Neuronal stem cell (in vitro differentiated cells): Measurements from ENCODE around the gene PLD1.

Experiments used
- DNase-seq: peaks from one replicate; pipeline ENCODE4 v3.0.0-alpha.2; 2013; ENCODE audit warnings: low spot score
- H2AFZ ChIP-seq: one replicate; pipeline ENCODE4 v1.6.1; 2013; ENCODE audit warnings: mild to moderate bottlenecking, low read length, inconsistent platforms
- H2AK5ac ChIP-seq: 2 replicates; pipeline ENCODE4 v1.6.1; 2013; ENCODE audit warnings: low read depth, mild to moderate bottlenecking, inconsistent platforms, low read length, moderate library complexity, mixed read lengths
- H2BK120ac ChIP-seq: 2 replicates; pipeline ENCODE4 v1.6.1; 2013; ENCODE audit warnings: low read depth, mild to moderate bottlenecking, inconsistent platforms, low read length, moderate library complexity, mixed read lengths
- H2BK12ac ChIP-seq: one replicate; pipeline ENCODE4 v1.6.1; 2013; ENCODE audit warnings: low read length, inconsistent platforms
- H2BK15ac ChIP-seq: 2 replicates; pipeline ENCODE4 v1.6.1; 2013; ENCODE audit warnings: mild to moderate bottlenecking, low read length, inconsistent platforms, mixed read lengths
- H2BK5ac ChIP-seq: one replicate; pipeline ENCODE4 v1.6.1; 2013; ENCODE audit warnings: inconsistent platforms, mild to moderate bottlenecking, low read length, moderate library complexity
- H3K14ac ChIP-seq: one replicate; pipeline ENCODE4 v1.6.1; 2013; ENCODE audit warnings: low read length, inconsistent platforms
- H3K18ac ChIP-seq: 2 replicates; pipeline ENCODE4 v1.6.1; 2013; ENCODE audit warnings: low read length, inconsistent platforms
- H3K23ac ChIP-seq: 2 replicates; pipeline ENCODE4 v1.6.1; 2013; ENCODE audit warnings: low read depth, mild to moderate bottlenecking, mixed read lengths, low read length, inconsistent platforms; ENCODE audit not compliant: poor library complexity
- H3K27ac ChIP-seq: replicated peaks from 3 replicates; pipeline ENCODE4 v1.5.1; 2013; ENCODE audit warnings: low read length, inconsistent platforms
- H3K27me3 ChIP-seq, 3 experiments: 2 replicates each; pipeline ENCODE4 v1.6.1; 2013; ENCODE audit warnings: low read length in 3 of 3, mild to moderate bottlenecking in 2 of 3, inconsistent platforms in 1 of 3, low read depth in 1 of 3, mixed read lengths in 1 of 3, moderate library complexity in 1 of 3; ENCODE audit not compliant: control insufficient read depth in 3 of 3, insufficient read depth in 3 of 3
- H3K36me3 ChIP-seq, 2 donors: replicated peaks in 1 of 2; 2 replicates each; pipeline ENCODE4 v1.6.1; 2013; ENCODE audit warnings: low read length in 2 of 2; ENCODE audit not compliant: control insufficient read depth in 2 of 2, insufficient read depth in 2 of 2
- H3K4ac ChIP-seq: 2 replicates; pipeline ENCODE4 v1.6.1; 2013; ENCODE audit warnings: inconsistent platforms, mild to moderate bottlenecking, low read length, moderate library complexity
- H3K4me1 ChIP-seq, 2 donors: 1 replicate in 1 of 2; 2 replicates in 1 of 2; pipeline ENCODE4 v1.6.1; 2013; ENCODE audit warnings: low read length in 2 of 2, low read depth in 1 of 2; ENCODE audit not compliant: control insufficient read depth in 2 of 2, insufficient read depth in 1 of 2
- H3K4me2 ChIP-seq: one replicate; pipeline ENCODE4 v1.6.1; 2013; ENCODE audit warnings: mild to moderate bottlenecking, low read length, inconsistent platforms; ENCODE audit not compliant: insufficient read depth, poor library complexity, severe bottlenecking
- H3K4me3 ChIP-seq, 2 donors: 2 replicates each; pipeline ENCODE4 v1.5.1; 2013; ENCODE audit warnings: low read length in 2 of 2, mild to moderate bottlenecking in 2 of 2, inconsistent platforms in 1 of 2, moderate library complexity in 1 of 2
- H3K79me1 ChIP-seq: one replicate; pipeline ENCODE4 v1.6.1; 2013; ENCODE audit warnings: low read depth, mild to moderate bottlenecking, inconsistent platforms, low read length, moderate library complexity
- H3K9ac ChIP-seq: one replicate; pipeline ENCODE4 v1.6.1; 2013; ENCODE audit warnings: mild to moderate bottlenecking, low read depth, low read length, inconsistent platforms; ENCODE audit not compliant: poor library complexity
- H3K9me3 ChIP-seq, 2 donors: replicated peaks in 1 of 2; 2 replicates each; pipeline versions ENCODE3 to v1.6.1; 2013; ENCODE audit warnings: low read length in 2 of 2, mild to moderate bottlenecking in 2 of 2, inconsistent platforms in 1 of 2, low read depth in 1 of 2, mixed read lengths in 1 of 2, moderate library complexity in 1 of 2; ENCODE audit not compliant: control insufficient read depth in 2 of 2, insufficient read depth in 1 of 2
- H4K8ac ChIP-seq: one replicate; pipeline ENCODE4 v1.6.1; 2013; ENCODE audit warnings: low read depth, mild to moderate bottlenecking, inconsistent platforms, low read length, moderate library complexity
- H4K91ac ChIP-seq: one replicate; pipeline ENCODE4 v1.6.1; 2013; ENCODE audit warnings: low read length, low read depth, mild to moderate bottlenecking, inconsistent platforms; ENCODE audit not compliant: poor library complexity
- WGBS, 2 donors: extraction: QIAGEN DNeasy Blood & Tissue Kit; methylation state at CpG; one replicate each; pipeline ENCODE4 v1.1.7; 2013; ENCODE audit warnings: missing lambda C conversion rate in 2 of 2, mixed read lengths in 1 of 2; ENCODE audit not compliant: insufficient read length in 2 of 2, insufficient replicate concordance in 1 of 2; ENCODE audit errors: extremely low coverage in 2 of 2; 5-methylcytosine and 5-hydroxymethylcytosine counted together

Gene PLD1

GRCh38 chr3:171804618-171805389, 5.5 kb downstream of the PLD1 start:
- no peak overlapping the region for H3K27ac ChIP-seq
- no peak overlapping the region for H2AK5ac ChIP-seq
- no peak overlapping the region for H4K91ac ChIP-seq
- no peak overlapping the region for H3K4me3 ChIP-seq
- H3K36me3 ChIP-seq: no peaks in the 10 kb centered on the region
- H2AFZ ChIP-seq: no peak overlapping the region
- no peak overlapping the region for H2BK5ac ChIP-seq
- H3K4me1 ChIP-seq: peaks cover 3 to 4% of the 10 kb centered on the region in 2 donors
- no peak overlapping the region for H3K23ac ChIP-seq
- H3K79me1 ChIP-seq: no peaks in the 10 kb centered on the region
- H3K9me3 ChIP-seq: no peaks in the 10 kb centered on the region
- no peak overlapping the region for H2BK15ac ChIP-seq
- H3K18ac ChIP-seq: no peak overlapping the region
- H3K4ac ChIP-seq: no peak overlapping the region
- no peak overlapping the region for H3K4me2 ChIP-seq
- DNase-seq: no peak
- no peak overlapping the region for H2BK12ac ChIP-seq
- H4K8ac ChIP-seq: no peak overlapping the region
- peaks cover 2 to 9% (median 7%) of the 10 kb centered on the region in 3 experiments for H3K27me3 ChIP-seq
- H3K14ac ChIP-seq: no peak overlapping the region
- no peak overlapping the region for H2BK120ac ChIP-seq
- H3K9ac ChIP-seq: no peak overlapping the region
- WGBS, 2 donors: no CpG with 5 or more reads among the region's 6 CpGs

GRCh38 chr3:171803044-171803443, 7.2 kb downstream of the PLD1 start:
- no peak overlapping the region for H2BK15ac ChIP-seq
- no peaks in the 10 kb centered on the region for H3K9me3 ChIP-seq
- H2AFZ ChIP-seq: no peak overlapping the region
- no peak overlapping the region for H3K4me3 ChIP-seq
- no peak overlapping the region for H3K4me2 ChIP-seq
- H3K36me3 ChIP-seq: no peaks in the 10 kb centered on the region
- H3K9ac ChIP-seq: no peak overlapping the region
- no peak overlapping the region for H2BK5ac ChIP-seq
- no peak overlapping the region for H2BK12ac ChIP-seq
- no peaks in the 10 kb centered on the region for H3K79me1 ChIP-seq
- H3K27me3 ChIP-seq: no peaks in the 10 kb centered on the region
- no peak overlapping the region for H2AK5ac ChIP-seq
- H3K4me1 ChIP-seq: no peaks in the 10 kb centered on the region
- H3K18ac ChIP-seq: no peak overlapping the region
- WGBS, 2 donors: no CpG with 5 or more reads among the region's 4 CpGs
- H3K4ac ChIP-seq: no peak overlapping the region
- no peak overlapping the region for H3K23ac ChIP-seq
- H4K91ac ChIP-seq: no peak overlapping the region
- no peak overlapping the region for H3K14ac ChIP-seq
- H4K8ac ChIP-seq: no peak overlapping the region
- no peak overlapping the region for H3K27ac ChIP-seq
- no peak for DNase-seq
- H2BK120ac ChIP-seq: no peak overlapping the region

- no peak overlapping the region for H3K14ac ChIP-seq
- no peak overlapping the region for H2AK5ac ChIP-seq
- no peak overlapping the region for H3K23ac ChIP-seq
- no peak overlapping the region for H2BK12ac ChIP-seq
- no peak overlapping the region for H2AFZ ChIP-seq
- no peaks in the 10 kb centered on the region for H3K79me1 ChIP-seq
- H4K8ac ChIP-seq: no peak overlapping the region
- no peak overlapping the region for H3K4ac ChIP-seq
- H4K91ac ChIP-seq: no peak overlapping the region
- H3K27me3 ChIP-seq: no peaks in the 10 kb centered on the region
- no peaks in the 10 kb centered on the region for H3K4me1 ChIP-seq
- no peak for DNase-seq
- H2BK5ac ChIP-seq: no peak overlapping the region
- H3K36me3 ChIP-seq: no peaks in the 10 kb centered on the region
- no peak overlapping the region for H3K4me2 ChIP-seq
- no peak overlapping the region for H3K27ac ChIP-seq
- WGBS, 2 donors: no CpG with 5 or more reads among the region's 3 CpGs
- no peak overlapping the region for H3K18ac ChIP-seq
- peak overlapping the region; percentile 2 for H3K9ac ChIP-seq
- no peak overlapping the region for H2BK120ac ChIP-seq
- no peaks in the 10 kb centered on the region for H3K9me3 ChIP-seq
- H3K4me3 ChIP-seq: no peak overlapping the region
- no peak overlapping the region for H2BK15ac ChIP-seq
These were observed 7.7 kb downstream of the PLD1 start for GRCh38 chr3:171802590-171802956.

DNA sequence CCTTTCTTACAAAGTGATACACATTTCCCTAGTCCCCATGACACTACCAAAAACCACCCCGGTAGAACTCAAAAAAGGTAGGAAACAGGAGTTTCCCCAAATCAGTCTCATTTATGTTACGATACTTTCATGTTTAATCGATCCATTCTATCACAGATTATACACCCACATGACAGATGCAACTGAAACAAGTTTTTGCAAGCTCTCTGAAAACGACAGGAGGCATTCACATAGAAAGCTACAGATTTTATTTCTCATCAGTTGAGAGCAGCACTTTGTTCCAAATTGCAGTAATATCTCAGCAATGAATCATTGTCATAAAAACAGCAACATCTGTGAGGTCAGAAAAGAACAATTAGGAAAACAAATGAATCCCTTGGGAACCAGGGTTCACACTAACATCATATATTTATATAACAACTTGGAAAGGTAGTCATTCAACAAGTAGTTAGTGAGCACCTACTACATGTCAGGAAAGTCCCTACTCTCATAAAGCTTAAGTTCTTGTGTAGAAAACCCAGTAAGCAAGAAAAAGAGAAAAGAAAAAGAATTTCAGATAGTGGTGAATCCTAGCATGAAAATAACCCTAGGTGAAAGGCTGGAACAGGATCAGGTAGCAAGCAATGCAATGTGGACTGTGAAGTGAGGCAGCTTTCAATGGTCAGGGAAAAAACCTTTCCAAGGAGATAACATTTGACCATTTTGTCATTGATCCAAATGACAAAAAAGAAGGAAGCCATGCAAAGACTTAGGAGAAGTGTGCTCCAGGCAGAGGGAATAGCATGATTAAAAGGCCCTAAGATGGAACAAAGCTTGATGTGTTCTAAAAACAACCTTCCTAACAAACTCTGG, 8.3 kb downstream of the PLD1 start:
- H4K91ac ChIP-seq: no peak overlapping the region
- peaks cover 0 to under 1% of the 10 kb centered on the region in 2 donors for H3K4me1 ChIP-seq
- H2AFZ ChIP-seq: no peak overlapping the region
- no peak overlapping the region for H4K8ac ChIP-seq
- no peak overlapping the region for H3K14ac ChIP-seq
- H2BK12ac ChIP-seq: no peak overlapping the region
- no peak overlapping the region for H2BK120ac ChIP-seq
- H3K36me3 ChIP-seq: no peaks in the 10 kb centered on the region
- H3K9me3 ChIP-seq: no peaks in the 10 kb centered on the region
- no peak overlapping the region for H3K18ac ChIP-seq
- no peaks in the 10 kb centered on the region for H3K27me3 ChIP-seq
- H3K4me2 ChIP-seq: no peak overlapping the region
- no peak overlapping the region for H3K9ac ChIP-seq
- H3K27ac ChIP-seq: no peak overlapping the region
- no peak overlapping the region for H3K23ac ChIP-seq
- H3K4ac ChIP-seq: no peak overlapping the region
- H2AK5ac ChIP-seq: no peak overlapping the region
- WGBS, 2 donors: no CpG with 5 or more reads among the region's 4 CpGs
- no peak overlapping the region for H3K4me3 ChIP-seq
- H2BK15ac ChIP-seq: no peak overlapping the region
- DNase-seq: no peak
- no peaks in the 10 kb centered on the region for H3K79me1 ChIP-seq
- no peak overlapping the region for H2BK5ac ChIP-seq
